MM.1S (cell line): ENCODE results near the gene CYP2C9.
"Not testable (repeated sequence)": the region's sequence is repeated elsewhere in the genome, so short reads cannot be mapped to it uniquely, and the experiment has no call there.

Experiments used
- DNase-seq: peaks from one replicate; pipeline ENCODE4 v3.0.0-alpha.2; 2015
- H2AFZ ChIP-seq: fragments of 300-600 bp; sonication (generic); 2 replicates; pipeline ENCODE4 v1.6.0; 2016; ENCODE audit warnings: antibody characterized with exemption, low read length
- H3F3A ChIP-seq: fragments of 300-600 bp; sonication (generic); 2 replicates; pipeline ENCODE4 v1.6.1; 2016; ENCODE audit warnings: mild to moderate bottlenecking, antibody characterized with exemption, low read length, moderate library complexity, mixed read lengths; ENCODE audit not compliant: insufficient read depth
- H3K27ac ChIP-seq: fragments of 300-600 bp; sonication (generic); 2 replicates; pipeline ENCODE4 v1.5.1; 2016; ENCODE audit warnings: mild to moderate bottlenecking, low read length
- H3K27me3 ChIP-seq: fragments of 300-600 bp; sonication (generic); replicated peaks from 2 replicates; pipeline ENCODE4 v1.6.0; 2016; ENCODE audit warnings: low read length; ENCODE audit not compliant: insufficient read depth
- H3K36me3 ChIP-seq: fragments of 300-600 bp; sonication (generic); replicated peaks from 2 replicates; pipeline ENCODE4 v1.6.1; 2016; ENCODE audit warnings: mild to moderate bottlenecking, low read length, mixed read lengths; ENCODE audit not compliant: insufficient read depth
- H3K4me1 ChIP-seq: fragments of 300-600 bp; sonication (generic); 2 replicates; pipeline ENCODE4 v1.6.1; 2016; ENCODE audit warnings: low read length, mixed read lengths
- H3K4me2 ChIP-seq: fragments of 300-600 bp; sonication (generic); 2 replicates; pipeline ENCODE4 v1.6.0; 2016; ENCODE audit warnings: low read depth, low read length
- H3K4me3 ChIP-seq: fragments of 300-600 bp; sonication (generic); 2 replicates; pipeline ENCODE4 v1.5.1; 2016; ENCODE audit warnings: low read length, mixed read lengths
- H3K79me2 ChIP-seq: fragments of 300-600 bp; sonication (generic); 2 replicates; pipeline ENCODE4 v1.6.1; 2016; ENCODE audit warnings: mixed run types, low read length, mixed read lengths
- H3K9ac ChIP-seq: fragments of 300-600 bp; sonication (generic); 2 replicates; pipeline ENCODE4 v1.6.1; 2016; ENCODE audit warnings: low read length, mixed read lengths
- H3K9me2 ChIP-seq: fragments of 300-600 bp; sonication (generic); replicated peaks from 2 replicates; pipeline ENCODE4 v1.6.1; 2016; ENCODE audit warnings: mild to moderate bottlenecking, low read length, mixed read lengths; ENCODE audit not compliant: insufficient read depth
- H3K9me3 ChIP-seq: fragments of 300-600 bp; sonication (generic); replicated peaks from 2 replicates; pipeline ENCODE4 v1.6.1; 2016; ENCODE audit warnings: mild to moderate bottlenecking, low read length, mixed read lengths; ENCODE audit not compliant: insufficient read depth
- H4K20me1 ChIP-seq: fragments of 300-600 bp; sonication (generic); 2 replicates; pipeline ENCODE4 v1.6.1; 2016; ENCODE audit warnings: mild to moderate bottlenecking, low read length, moderate library complexity, mixed read lengths; ENCODE audit not compliant: insufficient read depth
- EZH2 ChIP-seq: fragments of 300-600 bp; sonication (generic); optimal IDR thresholded peaks from 2 replicates; pipeline ENCODE3; 2017; ENCODE audit warnings: low read depth, mild to moderate bottlenecking, antibody characterized with exemption, low read length, mixed read lengths
- EZH2phosphoT487 ChIP-seq: fragments of 300-600 bp; sonication (generic); IDR thresholded peaks from 2 replicates; pipeline ENCODE4 v1.6.1; 2018; ENCODE audit warnings: antibody characterized with exemption, low read length
- TF ChIP-seq, protein P1 (sequence below): fragments of 300-600 bp; sonication (generic); IDR thresholded peaks from 2 replicates; pipeline ENCODE4 v1.5.1; 2016; ENCODE audit warnings: antibody characterized with exemption, low read length, mixed read lengths

CYP2C9 gene

GRCh38 chr10:94938383-94938782 is at the start of gene CYP2C9:
TSS of gene CYP2C9 (plus strand) at chr10:94938658. CDS start at chr10:94938683, 25 bp downstream.
- Histone ChIP-seq H3K4me1 (no peaks in the 10 kb centered on the region), H3K27me3 (no peaks in the 10 kb centered on the region), H4K20me1 (no peaks in the 10 kb centered on the region), H2AFZ (no peak within 1 kb of the TSS), H3K9me2 (no peaks in the 10 kb centered on the region), H3K9me3 (no peaks in the 10 kb centered on the region), H3K9ac (no peak within 1 kb of the TSS), H3K27ac (no peak within 1 kb of the TSS), H3K4me3 (no peak within 1 kb of the TSS), H3F3A (no peaks in the 10 kb centered on the region), H3K4me2 (no peak within 1 kb of the TSS), H3K36me3 (no peaks in the 10 kb centered on the region), H3K79me2 (no peaks in the 10 kb centered on the region)
- no peak for DNase-seq
- TF ChIP-seq EZH2phosphoT487 (no peak), EZH2 (no peak)
- TF ChIP-seq, protein P1, sequence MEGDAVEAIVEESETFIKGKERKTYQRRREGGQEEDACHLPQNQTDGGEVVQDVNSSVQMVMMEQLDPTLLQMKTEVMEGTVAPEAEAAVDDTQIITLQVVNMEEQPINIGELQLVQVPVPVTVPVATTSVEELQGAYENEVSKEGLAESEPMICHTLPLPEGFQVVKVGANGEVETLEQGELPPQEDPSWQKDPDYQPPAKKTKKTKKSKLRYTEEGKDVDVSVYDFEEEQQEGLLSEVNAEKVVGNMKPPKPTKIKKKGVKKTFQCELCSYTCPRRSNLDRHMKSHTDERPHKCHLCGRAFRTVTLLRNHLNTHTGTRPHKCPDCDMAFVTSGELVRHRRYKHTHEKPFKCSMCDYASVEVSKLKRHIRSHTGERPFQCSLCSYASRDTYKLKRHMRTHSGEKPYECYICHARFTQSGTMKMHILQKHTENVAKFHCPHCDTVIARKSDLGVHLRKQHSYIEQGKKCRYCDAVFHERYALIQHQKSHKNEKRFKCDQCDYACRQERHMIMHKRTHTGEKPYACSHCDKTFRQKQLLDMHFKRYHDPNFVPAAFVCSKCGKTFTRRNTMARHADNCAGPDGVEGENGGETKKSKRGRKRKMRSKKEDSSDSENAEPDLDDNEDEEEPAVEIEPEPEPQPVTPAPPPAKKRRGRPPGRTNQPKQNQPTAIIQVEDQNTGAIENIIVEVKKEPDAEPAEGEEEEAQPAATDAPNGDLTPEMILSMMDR: no peak

DNA sequence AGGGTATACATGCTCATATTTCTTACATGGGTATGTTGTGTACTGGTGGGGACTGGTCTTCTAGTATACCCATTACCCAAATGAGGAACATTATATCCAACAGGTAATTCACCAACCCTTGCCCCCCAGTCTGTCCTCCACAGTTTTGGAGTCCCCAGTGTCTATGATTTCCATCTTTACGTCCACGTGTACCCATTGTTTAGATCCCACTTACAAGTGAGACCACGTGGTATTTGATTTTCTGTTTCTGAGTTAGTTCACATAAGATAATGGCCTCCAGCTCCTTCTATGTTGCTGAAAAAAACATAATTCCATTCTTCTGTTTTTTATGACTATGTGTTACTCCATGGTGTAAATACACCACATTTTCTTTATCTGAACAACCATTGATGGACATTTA is 49.3 kb upstream of the CYP2C9 start:
- Histone ChIP-seq H3K27ac (no peak overlapping the region), H3K27me3 (no peaks in the 10 kb centered on the region), H3F3A (no peaks in the 10 kb centered on the region), H2AFZ (no peak overlapping the region), H3K9me3 (no peaks in the 10 kb centered on the region), H3K79me2 (no peaks in the 10 kb centered on the region), H4K20me1 (no peaks in the 10 kb centered on the region), H3K4me2 (no peak overlapping the region), H3K9me2 (no peaks in the 10 kb centered on the region), H3K4me3 (no peak overlapping the region), H3K9ac (no peak overlapping the region), H3K4me1 (no peaks in the 10 kb centered on the region), H3K36me3 (no peaks in the 10 kb centered on the region)
- DNase-seq: no peak
- TF ChIP-seq EZH2 (no peak), EZH2phosphoT487 (no peak)
- TF ChIP-seq, protein P1: no peak

DNA sequence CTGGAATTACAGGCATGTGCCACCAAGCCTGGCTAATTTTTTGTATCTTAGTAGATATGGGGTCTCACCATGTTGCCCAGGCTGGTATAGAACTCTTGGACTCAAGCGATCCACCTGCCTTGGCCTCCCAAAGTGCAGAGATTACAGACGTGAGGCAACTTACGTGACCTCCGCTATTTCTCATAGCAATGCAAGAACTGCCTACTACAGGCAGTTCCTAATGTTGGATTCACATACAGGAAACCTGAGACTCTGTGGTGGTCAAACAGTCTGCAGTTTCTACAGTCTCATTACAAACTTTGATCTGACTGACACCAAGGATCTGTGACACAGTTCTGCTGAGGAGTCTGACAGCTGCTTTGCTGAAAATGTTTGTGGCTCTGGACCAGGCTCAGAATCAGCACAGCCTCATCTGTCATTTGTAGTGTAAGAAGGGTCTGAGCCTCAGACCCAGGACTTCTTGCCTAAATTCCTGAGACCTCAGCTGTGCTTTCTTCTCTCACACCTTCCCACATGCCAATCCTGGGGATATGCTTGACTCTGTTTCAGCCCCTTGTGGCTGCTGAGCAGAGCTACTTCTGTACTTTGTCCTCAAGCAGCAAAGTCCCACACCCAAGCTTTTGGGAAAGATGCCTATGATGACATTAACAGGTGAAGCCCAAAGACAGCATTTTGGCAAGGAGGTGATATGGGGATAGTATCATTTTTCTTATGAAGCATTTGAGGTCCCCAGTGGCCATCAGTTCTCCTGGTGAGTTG is 48.0 kb upstream of the CYP2C9 start:
- no peaks in the 10 kb centered on the region for H3K36me3 ChIP-seq
- no peaks in the 10 kb centered on the region for H3K9me3 ChIP-seq
- DNase-seq: no peak
- no peak overlapping the region for H3K9ac ChIP-seq
- no peaks in the 10 kb centered on the region for H4K20me1 ChIP-seq
- H3K4me3 ChIP-seq: no peak overlapping the region
- H3F3A ChIP-seq: no peaks in the 10 kb centered on the region
- TF ChIP-seq, protein P1: no peak
- TF ChIP-seq EZH2: no peak
- no peak for TF ChIP-seq EZH2phosphoT487
- no peaks in the 10 kb centered on the region for H3K27me3 ChIP-seq
- H3K4me1 ChIP-seq: no peaks in the 10 kb centered on the region
- H3K27ac ChIP-seq: no peak overlapping the region
- H3K4me2 ChIP-seq: no peak overlapping the region
- H3K9me2 ChIP-seq: no peaks in the 10 kb centered on the region
- no peaks in the 10 kb centered on the region for H3K79me2 ChIP-seq
- no peak overlapping the region for H2AFZ ChIP-seq

- not testable (repeated sequence) for H3K4me1 ChIP-seq, H3K9ac ChIP-seq, H2AFZ ChIP-seq, H3K4me2 ChIP-seq, H3K4me3 ChIP-seq, H3K27ac ChIP-seq, H3K9me3 ChIP-seq, DNase-seq, H3K9me2 ChIP-seq, H3K36me3 ChIP-seq, H4K20me1 ChIP-seq, H3F3A ChIP-seq, H3K27me3 ChIP-seq, H3K79me2 ChIP-seq
Observed at GRCh38 chr10:94898414-94898813, 40.0 kb upstream of the CYP2C9 start.
